Astrocyte of the cerebellum (primary cell): ENCODE measurements around the gene FUT4.

ENCODE experiments used
- DNase-seq: peaks from one replicate; pipeline ENCODE4 v3.0.0-alpha.2; 2011; ENCODE audit warnings: low read depth
- H3K4me3 ChIP-seq: 2 replicates; pipeline ENCODE4 v1.5.1; 2011; ENCODE audit warnings: mild to moderate bottlenecking, low read depth, low read length, moderate library complexity
- CTCF ChIP-seq: IDR thresholded peaks from 2 replicates; pipeline ENCODE4 v1.5.1; 2012; ENCODE audit warnings: low read length, low read depth, moderate library complexity, mild to moderate bottlenecking; ENCODE audit errors: missing control alignments
- in situ Hi-C: cut with HindIII; loops from 2 replicates; pipeline ENCODE4 v1.10.0; 2017; ENCODE audit warnings: low sequenced_read_pairs

The FUT4 gene

GRCh38 chr11:94574193-94574961 lies 30.7 kb downstream of the FUT4 start:
- no peak for TF ChIP-seq CTCF
- no peak overlapping the region for H3K4me3 ChIP-seq
- in situ Hi-C loops: no loop called here
- DNase-seq: no peak

GRCh38 chr11:94576306-94576705 lies 32.6 kb downstream of the FUT4 start:
- DNase-seq: no peak
- H3K4me3 ChIP-seq: no peak overlapping the region
- no peak for TF ChIP-seq CTCF
- in situ Hi-C loops: no loop called here

GRCh38 chr11:94577841-94578240 lies 34.1 kb downstream of the FUT4 start:
- no peak for DNase-seq
- H3K4me3 ChIP-seq: no peak overlapping the region
- TF ChIP-seq CTCF: no peak
- in situ Hi-C loops: no loop called here

- H3K4me3 ChIP-seq: no peak overlapping the region
- no peak for TF ChIP-seq CTCF
- in situ Hi-C loops: no loop called here
- no peak for DNase-seq
Observed at GRCh38 chr11:94581926-94582325, 38.2 kb downstream of the FUT4 start.

- no peak overlapping the region for H3K4me3 ChIP-seq
- no peak for TF ChIP-seq CTCF
- DNase-seq: no peak
- in situ Hi-C loops: no loop called here
Observed at GRCh38 chr11:94583213-94583865, 39.6 kb downstream of the FUT4 start.

- no peak overlapping the region for H3K4me3 ChIP-seq
- in situ Hi-C loops: no loop called here
- no peak for DNase-seq
- TF ChIP-seq CTCF: no peak
Observed at GRCh38 chr11:94583866-94584500, 40.3 kb downstream of the FUT4 start.
